ENCODE data around the gene WDR4.
"Not testable (repeated sequence)": the region's sequence is repeated elsewhere in the genome, so short reads cannot be mapped to it uniquely, and the experiment has no call there.

WDR4 gene

GRCh38 chr21:42820616-42821465, 58.5 kb downstream of the WDR4 start:
- in situ Hi-C loops (cut with MboI; ENCODE audit: low sequenced_read_pairs): no loop called here

GRCh38 chr21:42819861-42820615, 59.3 kb downstream of the WDR4 start:
- in situ Hi-C loops (cut with MboI; ENCODE audit: low sequenced_read_pairs): no loop called here

- in situ Hi-C loops (cut with MboI; ENCODE audit: low sequenced_read_pairs): no loop called here
Observed at GRCh38 chr21:42818328-42818749, 61.0 kb downstream of the WDR4 start.

- in situ Hi-C loops (cut with MboI; ENCODE audit: low sequenced_read_pairs): no loop called here
Observed at GRCh38 chr21:42815217-42815616, 64.1 kb downstream of the WDR4 start.

GRCh38 chr21:42812528-42813241, 66.7 kb downstream of the WDR4 start:
- in situ Hi-C loops (cut with MboI; ENCODE audit: low sequenced_read_pairs): not testable (repeated sequence)

- in situ Hi-C loops (cut with MboI; ENCODE audit: low sequenced_read_pairs): no loop called here
Observed at GRCh38 chr21:42811960-42812359, 67.4 kb downstream of the WDR4 start.

GRCh38 chr21:42809577-42810475, 69.5 kb downstream of the WDR4 start:
- in situ Hi-C loops (cut with MboI; ENCODE audit: low sequenced_read_pairs): no loop called here

GRCh38 chr21:42809171-42809570, 70.2 kb downstream of the WDR4 start:
- in situ Hi-C loops (cut with MboI; ENCODE audit: low sequenced_read_pairs): no loop called here

GRCh38 chr21:42807938-42808613, 71.3 kb downstream of the WDR4 start:
- in situ Hi-C loops (cut with MboI; ENCODE audit: low sequenced_read_pairs): no loop called here

GRCh38 chr21:42807293-42807895, 71.9 kb downstream of the WDR4 start:
- in situ Hi-C loops (cut with MboI; ENCODE audit: low sequenced_read_pairs): not testable (repeated sequence)

GRCh38 chr21:42806509-42807140, 72.7 kb downstream of the WDR4 start:
- in situ Hi-C loops (cut with MboI; ENCODE audit: low sequenced_read_pairs): no loop called here

GRCh38 chr21:42801616-42802015, 77.7 kb downstream of the WDR4 start:
- in situ Hi-C loops (cut with MboI; ENCODE audit: low sequenced_read_pairs): not testable (repeated sequence)

GRCh38 chr21:42799948-42800347, 79.4 kb downstream of the WDR4 start:
- in situ Hi-C loops (cut with MboI; ENCODE audit: low sequenced_read_pairs): no loop called here

- in situ Hi-C loops (cut with MboI; ENCODE audit: low sequenced_read_pairs): no loop called here
Observed at GRCh38 chr21:42799516-42799915, 79.8 kb downstream of the WDR4 start.

Measured in hTERT RPE-1 (cell line).